PFSK-1 (cell line): ENCODE data around the gene STAMBPL1.

Source experiments
- FOXP2 ChIP-seq: optimal IDR thresholded peaks from 2 replicates; pipeline ENCODE3; 2011; ENCODE audit warnings: borderline replicate concordance, control low read depth, inconsistent platforms; ENCODE audit not compliant: insufficient read depth; ENCODE audit errors: extremely low read length, extremely low read depth
- POLR2AphosphoS5 ChIP-seq: IDR thresholded peaks from 2 replicates; pipeline ENCODE4 v1.6.1; 2012; ENCODE audit warnings: low read depth, mild to moderate bottlenecking, control low read depth, low read length, moderate library complexity
- SIN3A ChIP-seq: IDR thresholded peaks from 2 replicates; pipeline ENCODE4 v1.6.1; 2012; ENCODE audit warnings: mild to moderate bottlenecking, low read length, moderate library complexity, borderline replicate concordance; ENCODE audit not compliant: insufficient read depth
- TAF1 ChIP-seq: IDR thresholded peaks from 2 replicates; pipeline ENCODE4 v1.6.1; 2012; ENCODE audit warnings: low read length, control low read depth, borderline replicate concordance; ENCODE audit not compliant: insufficient read depth
- TF ChIP-seq, protein P1 (sequence below), 2 experiments: IDR thresholded peaks; 2 replicates each; pipeline versions ENCODE4 v1.6.1 to v1.8.0; 2011 to 2012; ENCODE audit warnings: low read depth in 2 of 2, low read length in 2 of 2, control low read depth in 1 of 2, inconsistent platforms in 1 of 2, mild to moderate bottlenecking in 1 of 2, moderate library complexity in 1 of 2; ENCODE audit not compliant: insufficient read depth in 1 of 2

Gene STAMBPL1

GRCh38 chr10:88849234-88849633, 30.8 kb upstream of the STAMBPL1 start:
- TF ChIP-seq, protein P1, sequence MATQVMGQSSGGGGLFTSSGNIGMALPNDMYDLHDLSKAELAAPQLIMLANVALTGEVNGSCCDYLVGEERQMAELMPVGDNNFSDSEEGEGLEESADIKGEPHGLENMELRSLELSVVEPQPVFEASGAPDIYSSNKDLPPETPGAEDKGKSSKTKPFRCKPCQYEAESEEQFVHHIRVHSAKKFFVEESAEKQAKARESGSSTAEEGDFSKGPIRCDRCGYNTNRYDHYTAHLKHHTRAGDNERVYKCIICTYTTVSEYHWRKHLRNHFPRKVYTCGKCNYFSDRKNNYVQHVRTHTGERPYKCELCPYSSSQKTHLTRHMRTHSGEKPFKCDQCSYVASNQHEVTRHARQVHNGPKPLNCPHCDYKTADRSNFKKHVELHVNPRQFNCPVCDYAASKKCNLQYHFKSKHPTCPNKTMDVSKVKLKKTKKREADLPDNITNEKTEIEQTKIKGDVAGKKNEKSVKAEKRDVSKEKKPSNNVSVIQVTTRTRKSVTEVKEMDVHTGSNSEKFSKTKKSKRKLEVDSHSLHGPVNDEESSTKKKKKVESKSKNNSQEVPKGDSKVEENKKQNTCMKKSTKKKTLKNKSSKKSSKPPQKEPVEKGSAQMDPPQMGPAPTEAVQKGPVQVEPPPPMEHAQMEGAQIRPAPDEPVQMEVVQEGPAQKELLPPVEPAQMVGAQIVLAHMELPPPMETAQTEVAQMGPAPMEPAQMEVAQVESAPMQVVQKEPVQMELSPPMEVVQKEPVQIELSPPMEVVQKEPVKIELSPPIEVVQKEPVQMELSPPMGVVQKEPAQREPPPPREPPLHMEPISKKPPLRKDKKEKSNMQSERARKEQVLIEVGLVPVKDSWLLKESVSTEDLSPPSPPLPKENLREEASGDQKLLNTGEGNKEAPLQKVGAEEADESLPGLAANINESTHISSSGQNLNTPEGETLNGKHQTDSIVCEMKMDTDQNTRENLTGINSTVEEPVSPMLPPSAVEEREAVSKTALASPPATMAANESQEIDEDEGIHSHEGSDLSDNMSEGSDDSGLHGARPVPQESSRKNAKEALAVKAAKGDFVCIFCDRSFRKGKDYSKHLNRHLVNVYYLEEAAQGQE (IDR thresholded peaks at IDR 0.05; ENCODE audit: insufficient read depth in 1 of 2, low read depth in 2 of 2, low read length in 2 of 2) = no peak
- no peak for TF ChIP-seq POLR2AphosphoS5
- no peak for TF ChIP-seq FOXP2
- no peak for TF ChIP-seq SIN3A
- TF ChIP-seq TAF1 = no peak

DNA sequence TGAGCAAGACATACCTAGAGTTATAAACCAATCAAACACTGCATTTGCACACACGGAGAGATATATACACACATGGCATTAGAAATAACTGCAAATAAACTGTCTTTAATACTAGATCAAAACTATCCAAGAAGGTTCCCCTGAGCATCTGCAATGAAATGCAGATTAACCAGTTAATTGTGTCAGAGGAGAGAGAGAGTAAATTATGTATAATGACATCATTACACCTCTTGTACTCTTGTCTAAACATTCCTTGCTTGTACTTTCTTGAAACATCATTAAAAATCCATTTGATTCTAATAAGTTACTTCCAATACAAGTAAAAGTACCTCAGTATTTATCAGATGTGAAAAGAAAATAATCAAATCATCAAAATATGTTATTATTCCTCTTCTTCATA, 29.3 kb upstream of the STAMBPL1 start:
- TF ChIP-seq TAF1 (no peak), POLR2AphosphoS5 (no peak), SIN3A (no peak), FOXP2 (no peak)
- TF ChIP-seq, protein P1 (IDR thresholded peaks at IDR 0.05; ENCODE audit: insufficient read depth in 1 of 2, low read depth in 2 of 2, low read length in 2 of 2) = no peak

DNA sequence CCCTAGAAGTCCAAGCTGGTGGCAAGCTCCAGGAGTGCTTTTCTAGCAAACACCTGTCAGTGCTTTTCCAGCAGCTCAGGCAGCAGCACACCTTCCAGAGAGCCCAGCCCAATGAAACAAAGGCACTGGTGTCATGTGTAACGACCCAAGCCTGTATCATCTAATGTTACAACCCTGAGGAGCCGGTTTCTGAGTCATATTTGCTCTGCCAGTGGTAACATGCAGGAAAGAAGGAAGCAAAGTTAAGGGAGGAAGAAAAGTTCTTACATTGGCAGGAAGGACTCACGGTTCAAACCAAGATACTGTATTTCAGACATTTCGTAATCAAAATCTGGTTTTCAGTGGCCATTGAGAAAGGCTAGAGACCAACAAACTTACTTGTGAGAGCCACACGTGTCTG, 28.3 kb upstream of the STAMBPL1 start, which contains the start of gene ANKRD22:
Gene ANKRD22, minus strand, starts transcription at position 139 of the 400 bp plus-strand sequence. CDS start 237 bp downstream, outside the sequence.
- TF ChIP-seq, protein P1 (IDR thresholded peaks at IDR 0.05; ENCODE audit: insufficient read depth in 1 of 2, low read depth in 2 of 2, low read length in 2 of 2) = no peak
- no peak for TF ChIP-seq TAF1
- no peak for TF ChIP-seq SIN3A
- TF ChIP-seq POLR2AphosphoS5 = no peak
- no peak for TF ChIP-seq FOXP2

DNA sequence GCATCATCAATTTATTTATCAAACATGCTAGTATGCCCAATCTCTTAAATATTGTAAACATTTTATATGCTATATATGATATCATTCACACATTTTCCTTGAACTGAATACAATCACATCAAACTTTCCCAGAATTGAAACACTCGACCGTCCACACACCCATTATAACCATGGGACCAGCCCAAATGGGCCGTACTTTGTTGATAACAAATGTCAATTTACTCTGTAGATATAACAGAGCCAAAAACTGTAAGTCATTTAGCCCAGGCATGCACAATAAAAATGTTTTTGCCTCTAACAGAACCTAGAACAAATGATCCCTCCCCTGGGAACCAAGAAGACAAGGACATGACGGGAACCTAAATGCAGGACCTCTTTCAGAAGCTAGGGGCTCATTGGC, 27.7 kb upstream of the STAMBPL1 start:
- TF ChIP-seq TAF1 (no peak), FOXP2 (no peak), SIN3A (no peak), POLR2AphosphoS5 (no peak)
- TF ChIP-seq, protein P1 (IDR thresholded peaks at IDR 0.05; ENCODE audit: insufficient read depth in 1 of 2, low read depth in 2 of 2, low read length in 2 of 2) = no peak
